Measurements from ENCODE around the gene MEIS1. TPM values are rescaled to one million over a fixed set of nuclear protein-coding genes. Genes with fewer than 3 reads are reported as not detected.

The MEIS1 gene
- total and polyA plus RNA-seq, 2 donors (not counting 3 experiments of a cell fraction or from before 2014, with no cell fraction given) = 10.0 to 26.5 TPM

DNA sequence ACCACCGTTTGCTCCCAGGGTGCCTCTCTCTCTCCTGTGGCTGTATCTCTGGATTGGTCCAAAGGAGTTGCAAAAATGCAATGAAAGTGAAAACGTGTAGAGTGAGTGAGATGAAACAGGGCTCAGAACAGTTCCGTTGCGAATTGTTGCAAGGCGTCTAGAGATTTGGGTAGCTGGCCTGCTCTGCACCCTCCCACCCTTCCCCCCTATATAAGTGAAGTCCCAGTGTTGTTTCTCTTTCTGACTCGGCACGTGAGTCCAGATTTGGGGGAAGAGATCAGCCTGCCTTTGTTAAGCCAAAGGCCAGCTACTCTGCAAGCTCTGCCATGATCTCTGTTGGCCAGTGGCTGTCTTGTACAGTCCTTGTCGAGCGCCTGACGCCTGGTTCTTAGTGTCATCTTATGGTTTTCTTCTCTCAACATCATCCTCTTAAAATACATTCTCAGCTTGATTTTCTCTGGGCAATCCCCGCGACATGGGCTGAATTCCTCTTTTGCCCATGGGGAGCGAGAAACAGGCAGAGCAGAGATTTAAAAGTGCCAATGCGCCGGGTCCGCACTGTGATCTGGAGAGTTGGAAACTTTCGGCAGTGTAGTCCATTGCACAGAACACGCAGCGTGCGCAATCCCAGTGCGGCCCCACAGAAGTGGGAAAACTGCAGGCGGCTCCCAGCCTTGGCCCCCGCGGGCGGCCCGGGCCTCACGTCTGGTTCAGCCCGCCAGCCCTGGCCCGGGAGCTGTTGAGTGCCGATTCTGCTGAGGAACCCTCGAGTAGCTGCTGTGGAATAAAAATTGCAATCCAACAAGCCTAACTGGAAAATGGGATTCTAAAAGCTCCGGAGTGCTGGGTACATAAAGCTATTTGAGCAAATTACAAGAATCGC is 9.3 kb downstream of the MEIS1 start:
- ChIA-PET POLR2A (no interaction called here), CTCF (interaction anchor here (0.7 to 2.1 kb wide), 7 partner anchors 8 to 1587 kb away, joined by 3 to 11 read pairs (median 4); partner anchors contain the start of gene MEIS1)
- H3K27ac ChIP-seq (ENCODE audit: insufficient read depth, low read depth, low read length) = no peak overlapping the region
- no peak overlapping the region for H3K4me2 ChIP-seq (ENCODE audit: insufficient read depth, low read length)
- TF ChIP-seq JUN (IDR thresholded peaks at IDR 0.05; ENCODE audit: borderline replicate concordance, insufficient read depth, insufficient read length, low read depth) (no peak), POLR2A (IDR thresholded peaks at IDR 0.05; ENCODE audit: low read depth, low read length) (no peak), GATA2 (IDR thresholded peaks at IDR 0.05; ENCODE audit: insufficient read depth, insufficient read length, low read depth, low read length) (no peak), FOS (IDR thresholded peaks at IDR 0.05; ENCODE audit: borderline replicate concordance, insufficient read depth, low read length) (no peak), EZH2 (IDR thresholded peaks at IDR 0.05; ENCODE audit: borderline replicate concordance, low read depth, low read length, severe bottlenecking) (no peak), MYC (IDR thresholded peaks at IDR 0.05; ENCODE audit: low read depth, low read length) (no peak), POLR2AphosphoS5 (IDR thresholded peaks at IDR 0.05; ENCODE audit: insufficient read depth, low read depth, low read length) (no peak)
- TF ChIP-seq, protein P1, sequence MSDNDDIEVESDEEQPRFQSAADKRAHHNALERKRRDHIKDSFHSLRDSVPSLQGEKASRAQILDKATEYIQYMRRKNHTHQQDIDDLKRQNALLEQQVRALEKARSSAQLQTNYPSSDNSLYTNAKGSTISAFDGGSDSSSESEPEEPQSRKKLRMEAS (IDR thresholded peaks at IDR 0.05; ENCODE audit: insufficient read depth, insufficient read length) = no peak
- TF ChIP-seq, protein P2, sequence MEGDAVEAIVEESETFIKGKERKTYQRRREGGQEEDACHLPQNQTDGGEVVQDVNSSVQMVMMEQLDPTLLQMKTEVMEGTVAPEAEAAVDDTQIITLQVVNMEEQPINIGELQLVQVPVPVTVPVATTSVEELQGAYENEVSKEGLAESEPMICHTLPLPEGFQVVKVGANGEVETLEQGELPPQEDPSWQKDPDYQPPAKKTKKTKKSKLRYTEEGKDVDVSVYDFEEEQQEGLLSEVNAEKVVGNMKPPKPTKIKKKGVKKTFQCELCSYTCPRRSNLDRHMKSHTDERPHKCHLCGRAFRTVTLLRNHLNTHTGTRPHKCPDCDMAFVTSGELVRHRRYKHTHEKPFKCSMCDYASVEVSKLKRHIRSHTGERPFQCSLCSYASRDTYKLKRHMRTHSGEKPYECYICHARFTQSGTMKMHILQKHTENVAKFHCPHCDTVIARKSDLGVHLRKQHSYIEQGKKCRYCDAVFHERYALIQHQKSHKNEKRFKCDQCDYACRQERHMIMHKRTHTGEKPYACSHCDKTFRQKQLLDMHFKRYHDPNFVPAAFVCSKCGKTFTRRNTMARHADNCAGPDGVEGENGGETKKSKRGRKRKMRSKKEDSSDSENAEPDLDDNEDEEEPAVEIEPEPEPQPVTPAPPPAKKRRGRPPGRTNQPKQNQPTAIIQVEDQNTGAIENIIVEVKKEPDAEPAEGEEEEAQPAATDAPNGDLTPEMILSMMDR (IDR thresholded peaks at IDR 0.05; ENCODE audit: extremely low read depth in 1 of 2, insufficient read depth in 1 of 2, low read depth in 1 of 2, low read length in 2 of 2) = no peak
- no peak for DNase-seq (ENCODE audit: low read depth, low spot score)
- dilution Hi-C loops (cut with MboI; ENCODE audit: extremely low pct_ligation_motif_present, low sequenced_read_pairs) = no loop called here
- H3K27me3 ChIP-seq (ENCODE audit: control insufficient read depth in 2 of 2, insufficient read depth in 2 of 2, low read length in 2 of 2) = no peaks in the 10 kb centered on the region
- no peaks in the 10 kb centered on the region for H3K9me3 ChIP-seq (replicated peaks; ENCODE audit: control insufficient read depth, insufficient read depth, low read length)
- H3K36me3 ChIP-seq (ENCODE audit: control insufficient read depth in 2 of 2, extremely low read depth in 1 of 2, insufficient read depth in 2 of 2, low read length in 2 of 2) = peaks cover 0 to 7% of the 10 kb centered on the region in 2 experiments
- no peaks in the 10 kb centered on the region for H3K9me1 ChIP-seq (replicated peaks; ENCODE audit: control insufficient read depth, extremely low read depth, insufficient read depth, low read length)
- no peak overlapping the region for H3K4me3 ChIP-seq (replicated peaks in 1 of 3; ENCODE audit: insufficient read depth in 1 of 3, low read depth in 1 of 3, low read length in 3 of 3)
- no peak overlapping the region for H3K9ac ChIP-seq (replicated peaks; ENCODE audit: extremely low read depth, insufficient read depth, low read length)
- no peak for FAIRE-seq
- no TSS peak for BruUV-seq (replicated peaks)
- intact Hi-C loops (cut with micrococcal nuclease) = no loop called here
- no peak overlapping the region for H2AFZ ChIP-seq (ENCODE audit: low read depth, low read length)
- H4K20me1 ChIP-seq (replicated peaks; ENCODE audit: control insufficient read depth, extremely low read depth, insufficient read depth, low read length) = no peaks in the 10 kb centered on the region
- H3K79me2 ChIP-seq (ENCODE audit: control insufficient read depth, insufficient read depth, low read length) = no peaks in the 10 kb centered on the region
- peaks cover 16% of the 10 kb centered on the region for H3K4me1 ChIP-seq (ENCODE audit: control insufficient read depth, extremely low read depth, insufficient read depth, low read length)

Data from endothelial cell of umbilical vein (primary cell).